H1 (cell line): ENCODE measurements around the gene CBLC. TPM values are rescaled to one million over a fixed set of nuclear protein-coding genes. Genes with fewer than 3 reads are reported as not detected.

Experiments
- polyA plus RNA-seq, 7 experiments: library from polyadenylated mRNA; depleted of rRNA in 3 of 7; stranded (reverse) in 5 of 7; unstranded in 2 of 7; fragments of >200 nt in 5 of 7; fragments of 200-250 nt in 2 of 7; gene quantifications; 1 replicate in 5 of 7; 2 replicates in 1 of 7; 4 replicates in 1 of 7; pipeline versions ENCODE4 v1.2.1 to v1.2.3, GENCODE V29; 2011 to 2013; ENCODE audit warnings: missing spikeins in 2 of 7, mixed read lengths in 2 of 7
- total RNA-seq: library from RNA; stranded (reverse); fragmentation: NEBNext Ultra II Directional; extraction: Animal tissue kit (Norgen Biotek cat#: 25700); gene quantifications from 2 replicates; pipeline ENCODE4 v1.2.1, GENCODE V29; 2021
- TF ChIP-seq, protein P1 (sequence below): fragments of 300-600 bp; sonication (generic); IDR thresholded peaks from 2 replicates; pipeline ENCODE4 v1.7.1; 2012; ENCODE audit warnings: low read length, moderate library complexity, mild to moderate bottlenecking, inconsistent platforms; ENCODE audit not compliant: insufficient replicate concordance

The CBLC gene
- total and polyA plus RNA-seq, 2 of the 8 experiments (the other 6 are each of a cell fraction or from before 2014, with no cell fraction given) = 17.4 to 35.7 TPM

DNA sequence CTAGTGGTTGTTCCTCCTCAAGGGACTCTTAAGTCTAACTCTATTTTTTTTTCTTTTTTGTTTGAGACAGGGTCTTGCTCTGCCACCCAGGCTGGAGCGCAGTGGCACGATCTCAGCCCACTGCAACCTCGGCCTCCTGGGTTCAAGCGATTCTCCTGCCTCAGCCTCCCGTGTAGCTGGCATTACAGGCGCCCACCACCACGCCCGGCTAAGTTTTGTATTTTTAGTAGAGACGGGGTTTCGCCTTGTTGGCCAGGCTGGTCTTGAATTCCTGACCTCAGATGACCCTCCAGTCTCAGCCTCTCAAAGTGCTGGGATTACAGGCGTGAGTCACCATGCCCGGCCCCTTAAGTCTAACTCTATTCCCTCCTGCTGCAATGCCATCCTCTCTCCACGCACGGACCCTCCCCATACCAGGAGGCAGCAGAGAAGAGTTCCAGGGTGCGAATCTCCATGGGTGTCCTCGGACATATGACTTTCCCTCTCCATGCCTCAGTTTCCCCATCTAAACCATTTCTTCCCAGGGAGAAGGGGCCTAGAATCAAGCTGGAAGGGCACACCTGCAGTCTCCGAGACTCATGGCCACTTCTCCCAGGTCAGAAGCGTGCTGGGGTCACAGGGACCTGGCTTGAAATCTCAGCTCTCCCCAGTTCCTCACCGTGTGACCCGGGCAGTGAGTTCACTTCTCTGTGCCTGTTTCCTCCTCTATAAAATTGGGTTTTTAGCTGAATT is 35.2 kb upstream of the CBLC start (continued):
- TF ChIP-seq, protein P1, sequence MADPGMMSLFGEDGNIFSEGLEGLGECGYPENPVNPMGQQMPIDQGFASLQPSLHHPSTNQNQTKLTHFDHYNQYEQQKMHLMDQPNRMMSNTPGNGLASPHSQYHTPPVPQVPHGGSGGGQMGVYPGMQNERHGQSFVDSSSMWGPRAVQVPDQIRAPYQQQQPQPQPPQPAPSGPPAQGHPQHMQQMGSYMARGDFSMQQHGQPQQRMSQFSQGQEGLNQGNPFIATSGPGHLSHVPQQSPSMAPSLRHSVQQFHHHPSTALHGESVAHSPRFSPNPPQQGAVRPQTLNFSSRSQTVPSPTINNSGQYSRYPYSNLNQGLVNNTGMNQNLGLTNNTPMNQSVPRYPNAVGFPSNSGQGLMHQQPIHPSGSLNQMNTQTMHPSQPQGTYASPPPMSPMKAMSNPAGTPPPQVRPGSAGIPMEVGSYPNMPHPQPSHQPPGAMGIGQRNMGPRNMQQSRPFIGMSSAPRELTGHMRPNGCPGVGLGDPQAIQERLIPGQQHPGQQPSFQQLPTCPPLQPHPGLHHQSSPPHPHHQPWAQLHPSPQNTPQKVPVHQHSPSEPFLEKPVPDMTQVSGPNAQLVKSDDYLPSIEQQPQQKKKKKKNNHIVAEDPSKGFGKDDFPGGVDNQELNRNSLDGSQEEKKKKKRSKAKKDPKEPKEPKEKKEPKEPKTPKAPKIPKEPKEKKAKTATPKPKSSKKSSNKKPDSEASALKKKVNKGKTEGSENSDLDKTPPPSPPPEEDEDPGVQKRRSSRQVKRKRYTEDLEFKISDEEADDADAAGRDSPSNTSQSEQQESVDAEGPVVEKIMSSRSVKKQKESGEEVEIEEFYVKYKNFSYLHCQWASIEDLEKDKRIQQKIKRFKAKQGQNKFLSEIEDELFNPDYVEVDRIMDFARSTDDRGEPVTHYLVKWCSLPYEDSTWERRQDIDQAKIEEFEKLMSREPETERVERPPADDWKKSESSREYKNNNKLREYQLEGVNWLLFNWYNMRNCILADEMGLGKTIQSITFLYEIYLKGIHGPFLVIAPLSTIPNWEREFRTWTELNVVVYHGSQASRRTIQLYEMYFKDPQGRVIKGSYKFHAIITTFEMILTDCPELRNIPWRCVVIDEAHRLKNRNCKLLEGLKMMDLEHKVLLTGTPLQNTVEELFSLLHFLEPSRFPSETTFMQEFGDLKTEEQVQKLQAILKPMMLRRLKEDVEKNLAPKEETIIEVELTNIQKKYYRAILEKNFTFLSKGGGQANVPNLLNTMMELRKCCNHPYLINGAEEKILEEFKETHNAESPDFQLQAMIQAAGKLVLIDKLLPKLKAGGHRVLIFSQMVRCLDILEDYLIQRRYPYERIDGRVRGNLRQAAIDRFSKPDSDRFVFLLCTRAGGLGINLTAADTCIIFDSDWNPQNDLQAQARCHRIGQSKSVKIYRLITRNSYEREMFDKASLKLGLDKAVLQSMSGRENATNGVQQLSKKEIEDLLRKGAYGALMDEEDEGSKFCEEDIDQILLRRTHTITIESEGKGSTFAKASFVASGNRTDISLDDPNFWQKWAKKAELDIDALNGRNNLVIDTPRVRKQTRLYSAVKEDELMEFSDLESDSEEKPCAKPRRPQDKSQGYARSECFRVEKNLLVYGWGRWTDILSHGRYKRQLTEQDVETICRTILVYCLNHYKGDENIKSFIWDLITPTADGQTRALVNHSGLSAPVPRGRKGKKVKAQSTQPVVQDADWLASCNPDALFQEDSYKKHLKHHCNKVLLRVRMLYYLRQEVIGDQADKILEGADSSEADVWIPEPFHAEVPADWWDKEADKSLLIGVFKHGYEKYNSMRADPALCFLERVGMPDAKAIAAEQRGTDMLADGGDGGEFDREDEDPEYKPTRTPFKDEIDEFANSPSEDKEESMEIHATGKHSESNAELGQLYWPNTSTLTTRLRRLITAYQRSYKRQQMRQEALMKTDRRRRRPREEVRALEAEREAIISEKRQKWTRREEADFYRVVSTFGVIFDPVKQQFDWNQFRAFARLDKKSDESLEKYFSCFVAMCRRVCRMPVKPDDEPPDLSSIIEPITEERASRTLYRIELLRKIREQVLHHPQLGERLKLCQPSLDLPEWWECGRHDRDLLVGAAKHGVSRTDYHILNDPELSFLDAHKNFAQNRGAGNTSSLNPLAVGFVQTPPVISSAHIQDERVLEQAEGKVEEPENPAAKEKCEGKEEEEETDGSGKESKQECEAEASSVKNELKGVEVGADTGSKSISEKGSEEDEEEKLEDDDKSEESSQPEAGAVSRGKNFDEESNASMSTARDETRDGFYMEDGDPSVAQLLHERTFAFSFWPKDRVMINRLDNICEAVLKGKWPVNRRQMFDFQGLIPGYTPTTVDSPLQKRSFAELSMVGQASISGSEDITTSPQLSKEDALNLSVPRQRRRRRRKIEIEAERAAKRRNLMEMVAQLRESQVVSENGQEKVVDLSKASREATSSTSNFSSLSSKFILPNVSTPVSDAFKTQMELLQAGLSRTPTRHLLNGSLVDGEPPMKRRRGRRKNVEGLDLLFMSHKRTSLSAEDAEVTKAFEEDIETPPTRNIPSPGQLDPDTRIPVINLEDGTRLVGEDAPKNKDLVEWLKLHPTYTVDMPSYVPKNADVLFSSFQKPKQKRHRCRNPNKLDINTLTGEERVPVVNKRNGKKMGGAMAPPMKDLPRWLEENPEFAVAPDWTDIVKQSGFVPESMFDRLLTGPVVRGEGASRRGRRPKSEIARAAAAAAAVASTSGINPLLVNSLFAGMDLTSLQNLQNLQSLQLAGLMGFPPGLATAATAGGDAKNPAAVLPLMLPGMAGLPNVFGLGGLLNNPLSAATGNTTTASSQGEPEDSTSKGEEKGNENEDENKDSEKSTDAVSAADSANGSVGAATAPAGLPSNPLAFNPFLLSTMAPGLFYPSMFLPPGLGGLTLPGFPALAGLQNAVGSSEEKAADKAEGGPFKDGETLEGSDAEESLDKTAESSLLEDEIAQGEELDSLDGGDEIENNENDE = no peak
